ENCODE results near the gene ITM2B. TPM values are rescaled to one million over a fixed set of nuclear protein-coding genes. Genes with fewer than 3 reads are reported as not detected.

Gene ITM2B
- polyA plus RNA-seq, 3 donors: 1,263 to 1,531 (median 1,356) TPM

Other genes with a start within 250 kb of the ITM2B start
- 10 to 100 TPM; 77.9 to 98.3 (median 88.1) TPM for gene SUCLA2, start 231.9 kb upstream of the ITM2B start, polyA plus RNA-seq (ENCODE audit: insufficient read length in 3 of 3)
- 10 to 100 TPM; 22.6 to 29.6 (median 24.2) TPM for gene NUDT15, start 195.5 kb upstream of the ITM2B start, polyA plus RNA-seq (ENCODE audit: insufficient read length in 3 of 3)
- 100 to 1,000 TPM in 1 of 3 donors, 10 to 100 TPM in 2; 76.4 to 102 (median 84.5) TPM for gene MED4, start 138.1 kb upstream of the ITM2B start, polyA plus RNA-seq (ENCODE audit: insufficient read length in 3 of 3)
- 10 to 100 TPM; 43.4 to 49.7 (median 46.2) TPM for gene RB1, start 70.5 kb downstream of the ITM2B start, polyA plus RNA-seq (ENCODE audit: insufficient read length in 3 of 3)
- 10 to 100 TPM; 37.9 to 50.6 (median 41.3) TPM for gene LPAR6, start 179.9 kb downstream of the ITM2B start, polyA plus RNA-seq (ENCODE audit: insufficient read length in 3 of 3)

All from renal cortex interstitium (tissue), 3 donors.